Body of pancreas (tissue), 4 donors: ENCODE data around the gene STK36. TPM values are rescaled to one million over a fixed set of nuclear protein-coding genes. Genes with fewer than 3 reads are reported as not detected.

ENCODE experiments used
- ATAC-seq: fragments of 150-250 bp; one replicate; pipeline ENCODE4 v1.9.1; 2016
- DNase-seq, 4 donors: peaks; one replicate each; pipeline ENCODE4 v3.0.0-alpha.2; 2019
- H3K27ac ChIP-seq, 4 donors: fragments of 200-600 bp; sonication (generic); 1 replicate in 3 of 4; 2 replicates in 1 of 4; pipeline versions ENCODE4 v1.5.1 to v1.6.1; 2016 to 2019; ENCODE audit warnings: mild to moderate bottlenecking in 1 of 4, mixed read lengths in 1 of 4, moderate library complexity in 1 of 4
- H3K27me3 ChIP-seq, 2 donors: fragments of 200-600 bp; sonication (generic); one replicate each; pipeline ENCODE4 v1.6.0; 2016; ENCODE audit warnings: mild to moderate bottlenecking in 1 of 2
- H3K36me3 ChIP-seq, 2 donors: fragments of 200-600 bp; sonication (generic); replicated peaks in 1 of 2; 2 replicates each; pipeline ENCODE4 v1.5.1; 2016; ENCODE audit warnings: low read depth in 2 of 2; ENCODE audit not compliant: insufficient read depth in 1 of 2
- H3K4me1 ChIP-seq: fragments of 200-600 bp; sonication (generic); one replicate; pipeline ENCODE4 v1.6.0; 2016
- H3K4me3 ChIP-seq, 2 donors: fragments of 200-600 bp; sonication (generic); 1 replicate in 1 of 2; 2 replicates in 1 of 2; pipeline ENCODE4 v1.5.1; 2016 to 2019
- H3K9me3 ChIP-seq, 3 donors: fragments of 200-600 bp; sonication (generic); 1 replicate in 2 of 3; 2 replicates in 1 of 3; pipeline ENCODE4 v1.5.1; 2016
- CTCF ChIP-seq, 7 experiments: fragments of 450-650 bp in 4 of 7; fragments of 200-600 bp in 3 of 7; sonication (generic) in 3 of 7; IDR thresholded peaks; one replicate each; pipeline ENCODE4 v1.5.1; 2016 to 2019; ENCODE audit warnings: antibody characterized with exemption in 7 of 7
- POLR2A ChIP-seq, 3 donors: fragments of 450-650 bp; IDR thresholded peaks; one replicate each; pipeline ENCODE4 v1.6.1; 2016; ENCODE audit warnings: antibody characterized with exemption in 3 of 3, mild to moderate bottlenecking in 2 of 3
- WGBS, 2 donors: methylation state at CpG; one replicate each; pipeline ENCODE4 v1.1.5; 2017; 5-methylcytosine and 5-hydroxymethylcytosine counted together
- intact Hi-C: fragments of 100-400 bp; cut with DNase I; formaldehyde crosslinking; loops from one replicate; pipeline ENCODE4 v1.15.1; 2023
- total RNA-seq, 2 donors: library from RNA; depleted of rRNA; stranded (reverse); fragments of >200 nt; gene quantifications; one replicate each; pipeline ENCODE4 v1.1.0, GENCODE V29; 2016

The STK36 gene
- total RNA-seq, 2 donors from 2014 or later, result 35.0 to 57.4 TPM

- intact Hi-C loops, result no loop called here
- Histone ChIP-seq H3K27me3 (no peaks in the 10 kb centered on the region), H3K9me3 (no peaks in the 10 kb centered on the region), H3K4me1 (peaks cover 5% of the 10 kb centered on the region), H3K36me3 (peaks cover 0 to 13% of the 10 kb centered on the region in 2 donors), H3K27ac (peak overlapping the region in 2 of 4 donors; percentile 47 to 66), H3K4me3 (no peak overlapping the region)
- no peak for ATAC-seq
- DNase-seq, result no peak
- WGBS, 2 donors, result 94 to 100% methylated on average over 1 of the region's 1 CpG
- no peak for TF ChIP-seq POLR2A (IDR thresholded peaks at IDR 0.05)
- no peak for TF ChIP-seq CTCF (IDR thresholded peaks at IDR 0.05)
These were observed 74.5 kb downstream of the STK36 start for GRCh38 chr2:218746470-218746795.

GRCh38 chr2:218746960-218747359, 75.1 kb downstream of the STK36 start:
- intact Hi-C loops, result no loop called here
- H3K27ac ChIP-seq, result no peak overlapping the region
- H3K36me3 ChIP-seq, result peaks cover 0 to 13% of the 10 kb centered on the region in 2 donors
- peaks cover 5% of the 10 kb centered on the region for H3K4me1 ChIP-seq
- H3K27me3 ChIP-seq, result no peaks in the 10 kb centered on the region
- 88 to 93% methylated on average over 10 of the region's 10 CpGs for WGBS, 2 donors
- H3K4me3 ChIP-seq, result no peak overlapping the region
- TF ChIP-seq CTCF (IDR thresholded peaks at IDR 0.05), result no peak
- ATAC-seq, result no peak
- DNase-seq, result no peak
- no peaks in the 10 kb centered on the region for H3K9me3 ChIP-seq

GRCh38 chr2:218748741-218749441, 77.0 kb downstream of the STK36 start:
- ATAC-seq (no peak), DNase-seq (no peak)
- Histone ChIP-seq H3K4me3 (no peak overlapping the region), H3K4me1 (peaks cover 5% of the 10 kb centered on the region), H3K9me3 (no peaks in the 10 kb centered on the region), H3K36me3 (peaks cover 0 to 18% of the 10 kb centered on the region in 2 donors), H3K27ac (no peak overlapping the region), H3K27me3 (no peaks in the 10 kb centered on the region)
- WGBS, 2 donors, result 89 to 90% methylated on average over 8 of the region's 8 CpGs
- TF ChIP-seq POLR2A (IDR thresholded peaks at IDR 0.05) (no peak), CTCF (IDR thresholded peaks at IDR 0.05) (no peak)
- intact Hi-C loops, result no loop called here

Other genes starting within 250 kb of the STK36 start
- gene USP37, start 103.7 kb upstream of the STK36 start, total RNA-seq, result 10 to 100 TPM in 1 of 2 donors, 1 to 10 TPM in 1; 6.0 to 14.5 TPM
- gene CNOT9, start 103.2 kb upstream of the STK36 start, total RNA-seq, result 10 to 100 TPM; 12.9 to 17.6 TPM
- gene PLCD4, start 64.2 kb upstream of the STK36 start, total RNA-seq, result under 1 TPM in 1 of 2 donors, not detected in 1; 0.52 TPM
- gene ZNF142, start 12.5 kb upstream of the STK36 start, total RNA-seq, result 10 to 100 TPM; 12.2 to 14.3 TPM
- 10 to 100 TPM; 34.2 to 64.3 TPM for gene BCS1L, start 12.4 kb upstream of the STK36 start, total RNA-seq
- 10 to 100 TPM in 1 of 2 donors, 1 to 10 TPM in 1; 3.0 to 14.8 TPM for gene RNF25, start 84 bp upstream of the STK36 start, total RNA-seq
- 10 to 100 TPM in 1 of 2 donors, 1 to 10 TPM in 1; 9.1 to 31.3 TPM for gene TTLL4, start 38.7 kb downstream of the STK36 start, total RNA-seq
- gene CYP27A1, start 110.1 kb downstream of the STK36 start, total RNA-seq, result 1 to 10 TPM; 9.3 to 9.9 TPM
- gene PRKAG3, start 159.7 kb downstream of the STK36 start, total RNA-seq, result not detected
- gene WNT6, start 187.7 kb downstream of the STK36 start, total RNA-seq, result 1 to 10 TPM in 1 of 2 donors, not detected in 1; 1.0 TPM
- gene WNT10A, start 208.8 kb downstream of the STK36 start, total RNA-seq, result under 1 TPM in 1 of 2 donors, not detected in 1; 0.52 TPM